HepG2 (cell line): ENCODE data around the gene SCEL. TPM values are rescaled to one million over a fixed set of nuclear protein-coding genes. Genes with fewer than 3 reads are reported as not detected.

Experiments
- ATAC-seq: fragments of 200-7000 bp; cut with Tn5 transposase; 3 replicates; pipeline ENCODE4 v1.9.1; 2020; ENCODE audit warnings: mild to moderate bottlenecking, moderate library complexity
- BruUV-seq: library from RNA; stranded (reverse); fragments of 400-500 nt; replicated peaks from 2 replicates; lab custom pipeline; 2021; lab: Mats Ljungman, UMichigan
- CTCF ChIA-PET: fragments of 300-600 bp; formaldehyde crosslinking; extraction: SDS; loops from one replicate; lab custom pipeline; 2021; ENCODE audit warnings: low total read pairs, inconsistent platforms, low intra/inter-chr PET ratio; lab: Yijun Ruan, JAX
- POLR2A ChIA-PET: fragments of 350-600 bp; sonication (Branson Sonifier 250); formaldehyde crosslinking; loops from one replicate; lab custom pipeline; 2020; ENCODE audit warnings: antibody characterized with exemption, inconsistent platforms; lab: Yijun Ruan, JAX
- DNase-seq: peaks from one replicate; pipeline ENCODE4 v3.0.0-alpha.2; 2015; ENCODE audit warnings: low spot score
- FAIRE-seq: peaks from 3 replicates; lab custom pipeline; 2011; peaks lifted over from hg19 to GRCh38; lab: Jason Lieb, UNC
- H2AFZ ChIP-seq: one replicate; pipeline ENCODE4 v1.6.1; 2011; ENCODE audit warnings: low read length, inconsistent platforms
- H3K27ac ChIP-seq: fragments of 300-600 bp; 3 replicates; pipeline ENCODE4 v1.8.0; 2011; ENCODE audit warnings: mixed run types, mild to moderate bottlenecking, mixed read lengths, low read length, inconsistent platforms; ENCODE audit not compliant: insufficient read depth; ENCODE audit errors: extremely low read length
- H3K27me3 ChIP-seq, 2 experiments: fragments of 200-600 bp in 1 of 2; 2 replicates in 1 of 2; 3 replicates in 1 of 2; pipeline versions ENCODE4 v1.6.0 to v1.8.0; 2011; ENCODE audit warnings: low read length in 2 of 2, mild to moderate bottlenecking in 2 of 2, moderate library complexity in 2 of 2, inconsistent platforms in 1 of 2; ENCODE audit not compliant: insufficient read depth in 2 of 2, control insufficient read depth in 1 of 2
- H3K36me3 ChIP-seq, 2 experiments: fragments of 200-600 bp in 1 of 2; replicated peaks in 1 of 2; 2 replicates in 1 of 2; 3 replicates in 1 of 2; pipeline versions ENCODE4 v1.5.1 to v1.8.0; 2011; ENCODE audit warnings: low read length in 2 of 2, inconsistent platforms in 1 of 2; ENCODE audit not compliant: insufficient read depth in 2 of 2, control insufficient read depth in 1 of 2
- H3K4me1 ChIP-seq: 2 replicates; pipeline ENCODE4 v1.5.1; 2012; ENCODE audit warnings: low read length, inconsistent platforms; ENCODE audit not compliant: insufficient read depth
- H3K4me2 ChIP-seq: 2 replicates; pipeline ENCODE4 v1.6.0; 2011; ENCODE audit warnings: low read depth, low read length, inconsistent platforms
- H3K4me3 ChIP-seq, 3 experiments: fragments of 200-600 bp in 1 of 3; sonication (generic), shearing (Covaris generic) in 1 of 3; replicated peaks in 1 of 3; 2 replicates each; pipeline ENCODE4 v1.5.1; 2011 to 2016; ENCODE audit warnings: low read length in 3 of 3, inconsistent platforms in 2 of 3, low read depth in 2 of 3, mild to moderate bottlenecking in 2 of 3, control low read depth in 1 of 3, mixed read lengths in 1 of 3; ENCODE audit not compliant: insufficient read depth in 1 of 3
- H3K79me2 ChIP-seq: one replicate; pipeline ENCODE4 v1.6.1; 2011; ENCODE audit warnings: low read length, inconsistent platforms; ENCODE audit not compliant: insufficient read depth
- H3K9ac ChIP-seq: 2 replicates; pipeline ENCODE4 v1.6.0; 2011; ENCODE audit warnings: mild to moderate bottlenecking, low read depth, low read length, inconsistent platforms; ENCODE audit not compliant: insufficient read depth
- H3K9me3 ChIP-seq: 2 replicates; pipeline ENCODE4 v1.5.1; 2012; ENCODE audit warnings: mild to moderate bottlenecking, low read length
- H4K20me1 ChIP-seq: 2 replicates; pipeline ENCODE4 v1.6.0; 2011; ENCODE audit warnings: inconsistent platforms, mild to moderate bottlenecking, low read length, moderate library complexity; ENCODE audit not compliant: insufficient read depth
- CCAR2 ChIP-seq: fragments of 200-400 bp; formaldehyde crosslinking; optimal IDR thresholded peaks from 2 replicates; pipeline ENCODE3; 2018; ENCODE audit warnings: low read depth, mild to moderate bottlenecking, low read length, moderate library complexity
- DNMT1 ChIP-seq: sonication (generic); formaldehyde crosslinking; IDR thresholded peaks from 2 replicates; pipeline ENCODE4 v1.5.1; 2020; ENCODE audit warnings: mild to moderate bottlenecking, missing genetic modification reagents
- DR1 ChIP-seq: sonication (generic); formaldehyde crosslinking; IDR thresholded peaks from 2 replicates; pipeline ENCODE4 v1.8.0; 2021; ENCODE audit warnings: mild to moderate bottlenecking, missing genetic modification reagents, inconsistent platforms
- HNF1A ChIP-seq, 2 experiments: sonication (generic) in 1 of 2; formaldehyde crosslinking in 1 of 2; IDR thresholded peaks; 2 replicates each; pipeline versions ENCODE4 v1.4.0 to v1.6.1; 2016 to 2020; ENCODE audit warnings: borderline replicate concordance in 1 of 2, low read depth in 1 of 2, mild to moderate bottlenecking in 1 of 2, missing genetic modification reagents in 1 of 2
- NR0B2 ChIP-seq: sonication (generic); formaldehyde crosslinking; IDR thresholded peaks from 2 replicates; pipeline ENCODE4 v1.4.0; 2020; ENCODE audit warnings: mild to moderate bottlenecking, missing genetic modification reagents
- PCBP2 ChIP-seq: fragments of 200-400 bp; formaldehyde crosslinking; optimal IDR thresholded peaks from 2 replicates; pipeline ENCODE3; 2018; ENCODE audit warnings: low read length, low read depth; ENCODE audit not compliant: poor library complexity, severe bottlenecking
- RBFOX2 ChIP-seq: fragments of 200-400 bp; formaldehyde crosslinking; IDR thresholded peaks from 2 replicates; pipeline ENCODE4 v1.6.1; 2017; ENCODE audit warnings: low read depth, mild to moderate bottlenecking, low read length
- SALL2 ChIP-seq: sonication (generic); formaldehyde crosslinking; IDR thresholded peaks from 2 replicates; pipeline ENCODE4 v1.8.1; 2023; ENCODE audit warnings: mild to moderate bottlenecking, missing genetic modification reagents, inconsistent platforms
- SMYD3 ChIP-seq: sonication (generic); formaldehyde crosslinking; IDR thresholded peaks from 2 replicates; pipeline ENCODE4 v1.8.1; 2023; ENCODE audit warnings: mild to moderate bottlenecking, missing genetic modification reagents
- ZNF142 ChIP-seq: sonication (generic); formaldehyde crosslinking; IDR thresholded peaks from 2 replicates; pipeline ENCODE4 v1.4.0; 2020; ENCODE audit warnings: missing genetic modification reagents
- ZNF317 ChIP-seq: sonication (generic); formaldehyde crosslinking; IDR thresholded peaks from 2 replicates; pipeline ENCODE4 v1.5.0; 2020; ENCODE audit warnings: mild to moderate bottlenecking, missing genetic modification reagents
- ZNF577 ChIP-seq: sonication (generic); formaldehyde crosslinking; IDR thresholded peaks from 2 replicates; pipeline ENCODE4 v1.4.0; 2020; ENCODE audit warnings: mild to moderate bottlenecking, low read depth, missing genetic modification reagents, borderline replicate concordance
- in situ Hi-C: cut with HindIII; loops from 2 replicates; pipeline ENCODE4 v1.10.0; 2017; ENCODE audit warnings: low pct_unique_long_range_greater_than_20kb; ENCODE audit not compliant: extremely low pct_ligation_motif_present
- intact Hi-C: fragments of 100-400 bp; cut with micrococcal nuclease; formaldehyde crosslinking; loops from one replicate; pipeline ENCODE4 v1.10.0; 2022; ENCODE audit not compliant: unreplicated experiment
- polyA plus RNA-seq, 8 experiments: library from polyadenylated mRNA; depleted of rRNA in 3 of 8; stranded (reverse) in 7 of 8; unstranded in 1 of 8; fragments of >200 nt; fragmentation: Illumina TruSeq in 4 of 8; extraction: Trizol in 4 of 8; gene quantifications; 2 replicates each; pipeline versions ENCODE4 v1.2.1 to v1.2.3, GENCODE V29; 2011 to 2016; ENCODE audit warnings: low read depth in 4 of 8, missing spikeins in 1 of 8, mixed read lengths in 1 of 8; ENCODE audit not compliant: insufficient read depth in 1 of 8
- total RNA-seq, 5 experiments: library from RNA; depleted of rRNA; stranded (reverse); fragments of >200 nt; fragmentation: Illumina TruSeq; extraction: Trizol; gene quantifications; 2 replicates each; pipeline ENCODE4 v1.2.3, GENCODE V29; 2016; ENCODE audit warnings: low read depth in 1 of 5

SCEL gene
- total and polyA plus RNA-seq, 2 of the 13 experiments (the other 11 are each of a cell fraction or from before 2014, with no cell fraction given), result not detected

GRCh38 chr13:77529501-77529840, 6.0 kb upstream of the SCEL start (continued):
- TF ChIP-seq ZNF142 (CRISPR knock-in tag), result no peak
- TF ChIP-seq DR1 (CRISPR knock-in tag), result no peak
- TF ChIP-seq DNMT1 (CRISPR knock-in tag), result no peak

- Histone ChIP-seq H2AFZ (no peak overlapping the region), H3K36me3 (no peaks in the 10 kb centered on the region), H3K4me3 (no peak overlapping the region), H4K20me1 (no peaks in the 10 kb centered on the region), H3K27ac (no peak overlapping the region), H3K9ac (no peak overlapping the region), H3K4me1 (no peaks in the 10 kb centered on the region), H3K27me3 (no peaks in the 10 kb centered on the region), H3K4me2 (no peak overlapping the region), H3K9me3 (no peaks in the 10 kb centered on the region), H3K79me2 (no peaks in the 10 kb centered on the region)
- ATAC-seq (no peak), FAIRE-seq (no peak), DNase-seq (no peak)
- in situ Hi-C loops (no loop called here), intact Hi-C loops (no loop called here)
- ChIA-PET POLR2A (no interaction called here), CTCF (no interaction called here)
- BruUV-seq, result no TSS peak
- TF ChIP-seq CCAR2 (no peak), PCBP2 (no peak), NR0B2 (CRISPR knock-in tag) (no peak), RBFOX2 (no peak), ZNF317 (CRISPR knock-in tag) (no peak), SMYD3 (CRISPR knock-in tag) (no peak), SALL2 (CRISPR knock-in tag) (no peak), ZNF577 (no peak), HNF1A (IDR thresholded peaks at IDR 0.05; ENCODE audit: low read depth) (no peak), HNF1A (CRISPR knock-in tag; IDR thresholded peaks at IDR 0.05; ENCODE audit: borderline replicate concordance) (no peak)
These were observed 4.6 kb upstream of the SCEL start for GRCh38 chr13:77530875-77531274.
